Tibial artery (tissue), 4 donors: ENCODE results near the gene LZTR1.
"Not testable (repeated sequence)": the region's sequence is repeated elsewhere in the genome, so short reads cannot be mapped to it uniquely, and the experiment has no call there.

ENCODE experiments used
- DNase-seq, 2 donors: peaks; one replicate each; pipeline ENCODE4 v3.0.0-alpha.2; 2019
- H3K27ac ChIP-seq, 2 donors: fragments of 200-600 bp; sonication (generic) in 1 of 2; 1 replicate in 1 of 2; 2 replicates in 1 of 2; pipeline ENCODE4 v1.5.1; 2018 to 2019; ENCODE audit warnings: mild to moderate bottlenecking in 1 of 2
- H3K27me3 ChIP-seq, 2 donors: fragments of 200-600 bp; sonication (generic) in 1 of 2; one replicate each; pipeline versions ENCODE4 v1.5.1 to v1.6.0; 2016 to 2019
- H3K36me3 ChIP-seq, 3 donors: fragments of 200-600 bp; sonication (generic) in 2 of 3; one replicate each; pipeline ENCODE4 v1.5.1; 2016 to 2019; ENCODE audit warnings: mild to moderate bottlenecking in 2 of 3
- H3K4me1 ChIP-seq, 4 donors: fragments of 200-600 bp; sonication (generic) in 2 of 4; 1 replicate in 3 of 4; 2 replicates in 1 of 4; pipeline ENCODE4 v1.5.1; 2016 to 2019
- H3K4me3 ChIP-seq, 2 donors: fragments of 200-600 bp; sonication (generic) in 1 of 2; 1 replicate in 1 of 2; 2 replicates in 1 of 2; pipeline ENCODE4 v1.5.1; 2018 to 2019; ENCODE audit warnings: mild to moderate bottlenecking in 2 of 2
- H3K9me3 ChIP-seq, 3 donors: fragments of 200-600 bp; sonication (generic) in 1 of 3; one replicate each; pipeline ENCODE4 v1.5.1; 2016 to 2019
- intact Hi-C: fragments of 100-400 bp; cut with DNase I; formaldehyde crosslinking; loops from one replicate; pipeline ENCODE4 v1.15.0; 2023; ENCODE audit warnings: low total_unique reads
- TF ChIP-seq, protein P1 (sequence below), 2 experiments: fragments of 200-600 bp in 1 of 2; fragments of 450-650 bp in 1 of 2; IDR thresholded peaks; one replicate each; pipeline ENCODE4 v1.5.1; 2017 to 2019; ENCODE audit warnings: antibody characterized with exemption in 2 of 2, mild to moderate bottlenecking in 1 of 2, moderate library complexity in 1 of 2

Gene LZTR1

DNA sequence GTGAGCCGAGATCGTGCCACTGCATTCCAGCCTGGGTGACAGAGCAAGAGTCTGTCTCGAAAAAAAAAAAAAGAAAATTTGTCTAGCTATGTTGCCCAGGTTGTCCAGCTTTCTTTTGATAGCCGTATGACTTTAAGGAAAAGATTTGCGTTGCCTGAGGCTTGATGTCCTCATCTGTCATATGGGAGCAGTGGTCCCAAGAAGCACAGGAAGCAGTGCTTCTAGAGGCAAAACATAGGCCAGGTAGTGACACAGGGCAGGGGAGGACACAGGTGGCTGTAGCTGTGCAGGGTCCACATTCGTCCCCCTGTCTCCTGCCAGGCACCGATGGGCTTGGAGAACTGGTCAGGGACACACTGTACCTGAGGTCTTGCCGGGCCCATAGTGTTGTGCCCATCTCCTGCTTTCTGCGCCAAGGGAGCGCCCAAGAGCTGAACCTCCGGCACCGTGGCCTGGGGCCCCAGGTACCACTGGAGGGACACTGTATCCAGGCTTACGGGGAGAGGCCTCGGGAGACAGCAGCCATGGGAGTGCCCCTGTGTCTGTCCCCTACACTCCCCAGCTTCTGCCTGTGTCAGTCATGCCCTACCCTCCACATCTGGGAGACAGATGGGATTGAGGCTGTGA, 65.1 kb downstream of the LZTR1 start:
- H3K36me3 ChIP-seq: no peaks in the 10 kb centered on the region
- no peak for DNase-seq
- H3K4me1 ChIP-seq: peaks cover 0 to 26% (median 19%) of the 10 kb centered on the region in 4 donors
- no peaks in the 10 kb centered on the region for H3K9me3 ChIP-seq
- no peaks in the 10 kb centered on the region for H3K27me3 ChIP-seq
- no peak overlapping the region for H3K4me3 ChIP-seq
- intact Hi-C loops: loop anchor here (5.0 kb wide), 1 partner anchor 1720 kb away; no protein-coding TSS in a partner anchor
- no peak overlapping the region for H3K27ac ChIP-seq
- TF ChIP-seq, protein P1, sequence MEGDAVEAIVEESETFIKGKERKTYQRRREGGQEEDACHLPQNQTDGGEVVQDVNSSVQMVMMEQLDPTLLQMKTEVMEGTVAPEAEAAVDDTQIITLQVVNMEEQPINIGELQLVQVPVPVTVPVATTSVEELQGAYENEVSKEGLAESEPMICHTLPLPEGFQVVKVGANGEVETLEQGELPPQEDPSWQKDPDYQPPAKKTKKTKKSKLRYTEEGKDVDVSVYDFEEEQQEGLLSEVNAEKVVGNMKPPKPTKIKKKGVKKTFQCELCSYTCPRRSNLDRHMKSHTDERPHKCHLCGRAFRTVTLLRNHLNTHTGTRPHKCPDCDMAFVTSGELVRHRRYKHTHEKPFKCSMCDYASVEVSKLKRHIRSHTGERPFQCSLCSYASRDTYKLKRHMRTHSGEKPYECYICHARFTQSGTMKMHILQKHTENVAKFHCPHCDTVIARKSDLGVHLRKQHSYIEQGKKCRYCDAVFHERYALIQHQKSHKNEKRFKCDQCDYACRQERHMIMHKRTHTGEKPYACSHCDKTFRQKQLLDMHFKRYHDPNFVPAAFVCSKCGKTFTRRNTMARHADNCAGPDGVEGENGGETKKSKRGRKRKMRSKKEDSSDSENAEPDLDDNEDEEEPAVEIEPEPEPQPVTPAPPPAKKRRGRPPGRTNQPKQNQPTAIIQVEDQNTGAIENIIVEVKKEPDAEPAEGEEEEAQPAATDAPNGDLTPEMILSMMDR (IDR thresholded peaks at IDR 0.05): no peak

- Histone ChIP-seq H3K4me3 (no peak overlapping the region), H3K4me1 (peaks cover 0 to 26% (median 19%) of the 10 kb centered on the region in 4 donors), H3K36me3 (no peaks in the 10 kb centered on the region), H3K27me3 (peaks cover 0 to 2% of the 10 kb centered on the region in 2 donors), H3K27ac (no peak overlapping the region), H3K9me3 (no peaks in the 10 kb centered on the region)
- intact Hi-C loops: loop anchor here (5.0 kb wide), 1 partner anchor 1720 kb away; no protein-coding TSS in a partner anchor
- TF ChIP-seq, protein P1 (IDR thresholded peaks at IDR 0.05): no peak
- DNase-seq: no peak
Observed at GRCh38 chr22:21047730-21048129, 65.6 kb downstream of the LZTR1 start.

DNA sequence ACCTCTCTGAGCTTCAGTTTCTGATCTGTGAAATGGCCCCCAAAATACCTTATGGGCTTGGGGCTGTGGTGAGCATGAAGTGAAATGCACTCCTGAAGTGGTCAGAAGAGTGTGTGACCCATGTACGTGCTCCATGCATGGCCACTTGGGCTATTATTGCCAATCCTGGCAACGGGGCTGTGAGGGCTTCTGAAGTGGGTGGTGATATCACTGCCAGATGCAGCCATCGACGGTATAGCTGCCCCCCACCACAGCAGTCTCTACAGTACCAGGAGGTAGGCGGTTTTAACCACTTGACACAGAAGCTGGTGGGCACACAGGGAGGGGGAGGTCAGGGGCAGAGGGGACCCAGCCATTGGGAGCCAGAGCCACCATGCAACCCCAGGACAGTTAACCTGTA, 66.4 kb downstream of the LZTR1 start:
- intact Hi-C loops: loop anchor here (5.0 kb wide), 1 partner anchor 1719 kb away; no protein-coding TSS in a partner anchor
- H3K4me1 ChIP-seq: peaks cover 0 to 26% (median 19%) of the 10 kb centered on the region in 4 donors
- not testable (repeated sequence) for DNase-seq, H3K36me3 ChIP-seq, H3K27ac ChIP-seq, H3K4me3 ChIP-seq, H3K27me3 ChIP-seq, H3K9me3 ChIP-seq
